H54 (cell line): ENCODE measurements around the gene CES1.
"Not testable (repeated sequence)": the region's sequence is repeated elsewhere in the genome, so short reads cannot be mapped to it uniquely, and the experiment has no call there.

Source experiments
- DNase-seq: peaks from one replicate; pipeline ENCODE4 v3.0.0; 2011; ENCODE audit warnings: low spot score, mixed read lengths; ENCODE audit not compliant: insufficient read length
- FAIRE-seq: peaks from 3 replicates; lab custom pipeline; 2011; peaks lifted over from hg19 to GRCh38; lab: Jason Lieb, UNC
- POLR2A ChIP-seq: IDR thresholded peaks from 2 replicates; pipeline ENCODE4 v1.6.1; 2011; ENCODE audit warnings: low read depth, mild to moderate bottlenecking, low read length

The CES1 gene

DNA sequence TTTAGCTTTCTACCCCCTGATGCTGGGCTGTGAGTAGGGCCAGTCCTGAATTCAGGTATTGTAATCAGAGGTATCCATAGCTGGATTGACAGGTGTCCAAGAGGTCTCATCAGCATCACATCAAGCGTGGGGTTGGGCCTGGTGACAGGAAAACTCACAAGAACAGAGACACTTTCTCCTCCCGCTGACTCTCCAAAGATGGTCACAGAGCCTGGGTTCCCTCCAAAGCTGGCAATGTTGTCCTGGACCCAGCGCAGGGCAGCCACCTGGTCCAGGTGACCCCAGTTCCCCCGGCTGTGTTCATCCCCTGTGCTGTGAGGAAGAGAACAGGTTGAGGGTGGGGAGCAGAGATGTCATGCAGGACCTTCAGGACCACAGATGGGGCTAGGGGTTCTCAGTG is 11.7 kb downstream of the CES1 start:
- FAIRE-seq = no peak
- no peak for TF ChIP-seq POLR2A
- DNase-seq = no peak

DNA sequence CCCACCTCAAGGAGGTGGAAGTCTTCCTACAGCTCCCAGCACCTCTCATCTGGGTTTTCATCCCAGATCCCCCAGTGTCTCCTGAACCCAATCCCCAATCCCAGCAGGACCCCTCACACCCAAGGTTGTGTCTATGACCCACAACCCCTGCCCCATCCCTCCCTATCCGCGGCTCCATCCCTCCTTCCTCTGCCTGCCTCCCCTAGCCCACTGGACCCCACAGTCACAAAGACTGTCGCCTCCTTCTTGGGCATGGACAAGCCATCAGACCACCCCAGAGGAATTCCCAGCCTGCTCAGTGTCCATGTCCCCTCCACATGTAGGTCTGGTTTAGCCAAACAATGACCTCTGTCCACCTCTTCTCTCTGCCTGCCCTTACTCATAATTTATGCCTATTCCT is 12.3 kb downstream of the CES1 start:
- no peak for FAIRE-seq

DNA sequence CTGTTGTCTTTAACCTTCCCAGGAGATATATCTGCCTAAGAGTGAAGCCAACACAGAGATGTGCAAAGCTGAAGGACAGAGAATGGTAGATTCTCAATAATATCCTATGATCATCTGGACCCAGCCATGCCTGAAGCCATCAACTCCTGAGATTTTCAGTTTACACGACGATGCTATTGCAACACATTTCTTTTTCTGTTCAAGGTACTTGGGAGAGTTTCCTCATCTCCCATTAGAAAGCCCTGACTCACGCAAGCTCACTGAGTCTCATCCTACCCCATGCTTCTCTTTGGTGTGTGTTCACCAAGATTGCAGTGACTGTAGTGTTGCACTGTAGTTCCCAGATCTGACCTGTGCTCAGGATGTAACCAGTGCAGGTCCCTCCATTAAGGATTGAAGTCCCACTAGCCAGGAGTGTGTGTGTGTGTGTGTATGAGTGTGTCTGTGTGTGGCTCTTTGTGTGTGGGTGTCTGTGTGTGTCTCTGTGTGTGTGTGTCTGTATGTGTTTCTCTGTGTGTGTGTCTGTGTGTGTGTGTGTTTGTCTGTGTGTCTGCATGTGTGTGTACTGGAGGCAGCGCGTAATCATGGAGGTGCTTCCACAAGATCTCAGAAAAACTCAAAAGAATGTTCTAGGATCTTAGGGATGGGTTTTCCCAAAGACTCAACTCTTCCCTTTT is 15.5 kb downstream of the CES1 start:
- DNase-seq (no peak), FAIRE-seq (no peak)
- no peak for TF ChIP-seq POLR2A

More for the DNA sequence above, 12.3 kb downstream of the CES1 start:
- TF ChIP-seq POLR2A = no peak
- no peak for DNase-seq

DNA sequence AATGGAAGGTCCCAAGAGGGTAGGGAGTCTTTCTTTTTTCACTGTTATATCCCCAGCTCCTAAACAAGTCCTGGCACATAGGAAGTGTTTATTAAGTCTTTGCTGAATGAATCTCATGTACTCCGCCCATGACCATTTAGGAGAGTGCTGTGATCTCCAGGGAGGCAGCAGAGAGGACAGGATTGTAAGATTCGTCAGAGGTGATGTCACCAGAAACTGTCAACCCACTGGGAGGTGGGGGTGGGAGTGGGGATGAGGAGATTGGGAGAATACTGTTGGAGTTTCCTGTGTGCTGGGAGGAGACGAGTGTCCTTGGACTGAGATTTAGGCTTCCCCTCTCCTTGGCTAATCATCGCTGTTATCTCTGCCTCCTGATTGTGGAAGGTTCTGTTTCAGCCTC is 16.7 kb downstream of the CES1 start:
- not testable (repeated sequence) for FAIRE-seq, DNase-seq

DNA sequence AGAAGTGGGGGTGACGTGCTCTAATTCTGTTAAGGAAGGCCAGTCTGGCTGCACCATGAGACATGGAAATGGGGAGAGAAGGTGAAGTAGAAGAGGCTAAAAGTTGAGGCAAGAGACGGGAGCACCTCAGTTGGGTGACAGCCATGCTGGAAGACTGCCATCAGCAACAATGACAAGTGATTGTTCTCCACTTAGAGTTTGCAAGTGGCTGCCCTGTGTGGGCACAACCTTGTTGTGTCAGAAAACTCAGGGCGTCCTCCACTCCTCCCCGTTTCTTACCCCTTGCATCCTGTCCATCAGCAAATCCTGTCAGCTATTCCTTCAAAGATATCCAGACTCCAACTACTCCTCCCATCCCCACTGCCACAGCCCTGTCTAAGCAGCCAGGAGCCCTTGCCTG is 17.6 kb downstream of the CES1 start:
- FAIRE-seq (no peak), DNase-seq (no peak)
- TF ChIP-seq POLR2A = no peak

GRCh38 chr16:55814174-55814573 is 18.7 kb downstream of the CES1 start:
- not testable (repeated sequence) for DNase-seq, FAIRE-seq

- DNase-seq, FAIRE-seq: not testable (repeated sequence)
Observed at GRCh38 chr16:55813730-55814129, 19.2 kb downstream of the CES1 start.

GRCh38 chr16:55812951-55813350 is 19.9 kb downstream of the CES1 start:
- no peak for FAIRE-seq
- no peak for TF ChIP-seq POLR2A
- DNase-seq = no peak

- TF ChIP-seq POLR2A = no peak
- FAIRE-seq = no peak
- DNase-seq = no peak
Observed at GRCh38 chr16:55811811-55812210, 21.1 kb downstream of the CES1 start.

- no peak for TF ChIP-seq POLR2A
- FAIRE-seq (no peak), DNase-seq (no peak)
Observed at GRCh38 chr16:55810451-55810961, 22.4 kb downstream of the CES1 start.

DNA sequence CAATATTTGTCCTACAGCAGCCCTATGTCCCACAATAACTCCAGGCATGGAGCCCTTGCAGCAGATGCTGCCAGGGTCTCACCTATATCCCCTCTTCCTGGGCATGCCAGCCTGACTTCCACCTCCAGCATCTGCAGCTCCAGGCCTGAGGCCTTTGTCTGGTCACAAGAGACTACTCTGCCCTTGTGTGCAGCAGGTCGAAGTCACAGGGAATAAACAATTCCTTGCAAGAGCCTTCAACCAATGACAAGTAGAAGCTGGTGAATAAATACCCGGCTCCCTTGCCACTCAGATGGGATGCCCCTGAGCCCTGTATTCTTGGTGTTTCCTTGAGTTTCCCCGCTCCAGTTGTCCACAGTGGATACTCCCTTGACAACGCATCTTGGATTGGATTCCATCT is 23.0 kb downstream of the CES1 start:
- DNase-seq (no peak), FAIRE-seq (no peak)
- TF ChIP-seq POLR2A = no peak

DNA sequence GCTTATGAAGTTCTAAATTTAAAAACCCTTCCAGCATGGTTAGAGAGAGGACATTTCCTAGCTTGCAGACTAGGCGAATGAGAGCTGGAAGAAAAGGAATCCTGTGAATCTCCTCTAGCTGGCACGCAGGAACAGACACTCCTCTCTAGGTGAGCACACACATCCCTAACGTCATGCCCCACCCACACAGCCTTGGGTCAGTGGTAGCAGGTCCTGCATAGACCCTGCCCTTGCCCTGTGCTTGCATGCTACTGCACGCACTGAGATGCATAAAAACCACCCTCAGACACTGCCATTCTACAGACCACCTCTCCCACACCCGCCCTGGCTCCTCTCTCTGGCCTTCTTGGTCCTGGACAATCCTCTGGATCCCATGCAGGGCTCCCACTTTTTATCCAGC is 23.5 kb downstream of the CES1 start:
- no peak for TF ChIP-seq POLR2A
- FAIRE-seq (no peak), DNase-seq (no peak)

- DNase-seq = not testable (repeated sequence)
Observed at GRCh38 chr16:55808286-55808685, 24.6 kb downstream of the CES1 start.

GRCh38 chr16:55805104-55805503 is 27.8 kb downstream of the CES1 start:
- DNase-seq, FAIRE-seq: not testable (repeated sequence)

More at GRCh38 chr16:55808286-55808685, 24.6 kb downstream of the CES1 start:
- FAIRE-seq = not testable (repeated sequence)

- DNase-seq, FAIRE-seq: not testable (repeated sequence)
Observed at GRCh38 chr16:55803681-55804080, 29.2 kb downstream of the CES1 start.

DNA sequence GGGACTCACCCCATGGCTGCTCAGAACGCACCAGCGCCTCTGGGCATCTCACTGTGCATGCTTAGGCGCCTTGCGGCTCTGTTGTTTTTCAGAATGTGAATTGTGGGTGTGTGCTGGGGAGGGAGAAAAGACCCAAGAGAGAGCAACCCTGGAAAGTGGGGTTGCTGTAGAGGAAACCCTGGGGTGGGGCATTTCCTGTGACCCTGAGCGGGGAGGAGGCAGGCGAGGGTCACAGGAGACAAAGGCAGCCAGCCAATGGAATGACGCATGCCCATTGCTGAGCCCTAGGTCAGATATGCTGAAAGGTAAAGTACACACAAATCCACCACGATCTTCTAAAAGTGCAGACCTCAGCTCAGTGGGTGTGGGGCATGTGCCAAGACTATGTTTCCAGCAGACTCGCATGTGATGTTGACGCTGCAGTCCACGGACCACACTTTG is 39.9 kb downstream of the CES1 start:
- DNase-seq, FAIRE-seq: not testable (repeated sequence)

- DNase-seq, FAIRE-seq: not testable (repeated sequence)
Observed at GRCh38 chr16:55791512-55791911, 41.4 kb downstream of the CES1 start.

- FAIRE-seq, DNase-seq: not testable (repeated sequence)
Observed at GRCh38 chr16:55790240-55790639, 42.7 kb downstream of the CES1 start.

DNA sequence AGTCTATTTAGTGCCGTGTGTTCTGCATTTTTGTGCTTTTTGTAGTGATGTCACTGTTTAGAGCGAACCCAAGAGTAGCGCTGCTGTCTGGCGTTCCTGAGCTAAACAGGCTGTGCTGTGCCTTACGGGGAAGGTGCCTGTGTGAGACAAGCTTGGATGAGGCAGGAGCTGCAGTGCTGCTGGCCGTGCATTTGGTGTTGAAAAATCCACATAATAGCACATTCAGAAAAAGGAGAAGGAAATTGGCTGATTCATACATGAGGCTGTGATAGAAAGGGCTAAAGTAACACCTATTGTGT is 50.2 kb downstream of the CES1 start:
- DNase-seq, FAIRE-seq: not testable (repeated sequence)

- not testable (repeated sequence) for DNase-seq, FAIRE-seq
Observed at GRCh38 chr16:55782091-55782792, 50.7 kb downstream of the CES1 start.

GRCh38 chr16:55781456-55781855 is 51.4 kb downstream of the CES1 start:
- not testable (repeated sequence) for DNase-seq, FAIRE-seq
